ENCODE results near the gene NPAS2.

DNA sequence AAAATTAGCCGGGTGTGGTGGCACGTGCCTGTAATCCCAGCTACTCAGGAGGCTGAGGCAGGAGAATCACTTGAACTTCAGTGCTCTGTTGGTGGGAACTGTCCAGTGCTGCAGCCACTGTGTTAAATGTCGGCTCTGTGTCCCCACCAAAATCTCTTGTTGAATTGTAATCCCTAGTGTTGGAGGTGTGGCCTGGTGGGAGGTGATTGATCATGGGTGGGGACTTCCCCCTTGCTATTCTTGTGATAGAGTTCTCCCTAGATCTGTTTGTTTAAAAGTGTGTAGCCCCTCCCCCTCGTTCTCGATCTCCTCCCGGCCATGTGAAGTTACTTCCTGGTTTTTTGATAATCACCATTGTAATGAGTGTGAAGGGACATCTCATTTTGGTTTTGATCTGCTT lies 172.3 kb downstream of the NPAS2 start:
- TF ChIP-seq SMC3 (IDR thresholded peaks at IDR 0.05; ENCODE audit: low read depth, low read length) (no peak), TAF1 (IDR thresholded peaks at IDR 0.05; ENCODE audit: borderline replicate concordance, low read depth, low read length) (no peak), EP300 (IDR thresholded peaks at IDR 0.05; ENCODE audit: borderline replicate concordance in 1 of 2, low read depth in 1 of 2, low read length in 1 of 2) (no peak), ELF1 (IDR thresholded peaks at IDR 0.05) (no peak), POLR2AphosphoS5 (IDR thresholded peaks at IDR 0.05; ENCODE audit: low read depth, low read length) (no peak), FOXM1 (IDR thresholded peaks at IDR 0.05; ENCODE audit: low read depth) (no peak), FOSL2 (IDR thresholded peaks at IDR 0.05; ENCODE audit: borderline replicate concordance, low read depth) (no peak), NFIC (IDR thresholded peaks at IDR 0.05; ENCODE audit: borderline replicate concordance) (no peak), TEAD4 (IDR thresholded peaks at IDR 0.05; ENCODE audit: borderline replicate concordance, insufficient read depth) (no peak), MXI1 (IDR thresholded peaks at IDR 0.05; ENCODE audit: low read depth, low read length) (no peak)
- TF ChIP-seq, protein P1, sequence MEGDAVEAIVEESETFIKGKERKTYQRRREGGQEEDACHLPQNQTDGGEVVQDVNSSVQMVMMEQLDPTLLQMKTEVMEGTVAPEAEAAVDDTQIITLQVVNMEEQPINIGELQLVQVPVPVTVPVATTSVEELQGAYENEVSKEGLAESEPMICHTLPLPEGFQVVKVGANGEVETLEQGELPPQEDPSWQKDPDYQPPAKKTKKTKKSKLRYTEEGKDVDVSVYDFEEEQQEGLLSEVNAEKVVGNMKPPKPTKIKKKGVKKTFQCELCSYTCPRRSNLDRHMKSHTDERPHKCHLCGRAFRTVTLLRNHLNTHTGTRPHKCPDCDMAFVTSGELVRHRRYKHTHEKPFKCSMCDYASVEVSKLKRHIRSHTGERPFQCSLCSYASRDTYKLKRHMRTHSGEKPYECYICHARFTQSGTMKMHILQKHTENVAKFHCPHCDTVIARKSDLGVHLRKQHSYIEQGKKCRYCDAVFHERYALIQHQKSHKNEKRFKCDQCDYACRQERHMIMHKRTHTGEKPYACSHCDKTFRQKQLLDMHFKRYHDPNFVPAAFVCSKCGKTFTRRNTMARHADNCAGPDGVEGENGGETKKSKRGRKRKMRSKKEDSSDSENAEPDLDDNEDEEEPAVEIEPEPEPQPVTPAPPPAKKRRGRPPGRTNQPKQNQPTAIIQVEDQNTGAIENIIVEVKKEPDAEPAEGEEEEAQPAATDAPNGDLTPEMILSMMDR (IDR thresholded peaks at IDR 0.05) = no peak
- TF ChIP-seq, protein P2, sequence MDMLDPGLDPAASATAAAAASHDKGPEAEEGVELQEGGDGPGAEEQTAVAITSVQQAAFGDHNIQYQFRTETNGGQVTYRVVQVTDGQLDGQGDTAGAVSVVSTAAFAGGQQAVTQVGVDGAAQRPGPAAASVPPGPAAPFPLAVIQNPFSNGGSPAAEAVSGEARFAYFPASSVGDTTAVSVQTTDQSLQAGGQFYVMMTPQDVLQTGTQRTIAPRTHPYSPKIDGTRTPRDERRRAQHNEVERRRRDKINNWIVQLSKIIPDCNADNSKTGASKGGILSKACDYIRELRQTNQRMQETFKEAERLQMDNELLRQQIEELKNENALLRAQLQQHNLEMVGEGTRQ (IDR thresholded peaks at IDR 0.05; ENCODE audit: borderline replicate concordance, low read depth, low read length) = no peak
- TF ChIP-seq, protein P3, sequence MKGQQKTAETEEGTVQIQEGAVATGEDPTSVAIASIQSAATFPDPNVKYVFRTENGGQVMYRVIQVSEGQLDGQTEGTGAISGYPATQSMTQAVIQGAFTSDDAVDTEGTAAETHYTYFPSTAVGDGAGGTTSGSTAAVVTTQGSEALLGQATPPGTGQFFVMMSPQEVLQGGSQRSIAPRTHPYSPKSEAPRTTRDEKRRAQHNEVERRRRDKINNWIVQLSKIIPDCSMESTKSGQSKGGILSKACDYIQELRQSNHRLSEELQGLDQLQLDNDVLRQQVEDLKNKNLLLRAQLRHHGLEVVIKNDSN (IDR thresholded peaks at IDR 0.05; ENCODE audit: borderline replicate concordance, low read depth) = no peak
- TF ChIP-seq, protein P4, sequence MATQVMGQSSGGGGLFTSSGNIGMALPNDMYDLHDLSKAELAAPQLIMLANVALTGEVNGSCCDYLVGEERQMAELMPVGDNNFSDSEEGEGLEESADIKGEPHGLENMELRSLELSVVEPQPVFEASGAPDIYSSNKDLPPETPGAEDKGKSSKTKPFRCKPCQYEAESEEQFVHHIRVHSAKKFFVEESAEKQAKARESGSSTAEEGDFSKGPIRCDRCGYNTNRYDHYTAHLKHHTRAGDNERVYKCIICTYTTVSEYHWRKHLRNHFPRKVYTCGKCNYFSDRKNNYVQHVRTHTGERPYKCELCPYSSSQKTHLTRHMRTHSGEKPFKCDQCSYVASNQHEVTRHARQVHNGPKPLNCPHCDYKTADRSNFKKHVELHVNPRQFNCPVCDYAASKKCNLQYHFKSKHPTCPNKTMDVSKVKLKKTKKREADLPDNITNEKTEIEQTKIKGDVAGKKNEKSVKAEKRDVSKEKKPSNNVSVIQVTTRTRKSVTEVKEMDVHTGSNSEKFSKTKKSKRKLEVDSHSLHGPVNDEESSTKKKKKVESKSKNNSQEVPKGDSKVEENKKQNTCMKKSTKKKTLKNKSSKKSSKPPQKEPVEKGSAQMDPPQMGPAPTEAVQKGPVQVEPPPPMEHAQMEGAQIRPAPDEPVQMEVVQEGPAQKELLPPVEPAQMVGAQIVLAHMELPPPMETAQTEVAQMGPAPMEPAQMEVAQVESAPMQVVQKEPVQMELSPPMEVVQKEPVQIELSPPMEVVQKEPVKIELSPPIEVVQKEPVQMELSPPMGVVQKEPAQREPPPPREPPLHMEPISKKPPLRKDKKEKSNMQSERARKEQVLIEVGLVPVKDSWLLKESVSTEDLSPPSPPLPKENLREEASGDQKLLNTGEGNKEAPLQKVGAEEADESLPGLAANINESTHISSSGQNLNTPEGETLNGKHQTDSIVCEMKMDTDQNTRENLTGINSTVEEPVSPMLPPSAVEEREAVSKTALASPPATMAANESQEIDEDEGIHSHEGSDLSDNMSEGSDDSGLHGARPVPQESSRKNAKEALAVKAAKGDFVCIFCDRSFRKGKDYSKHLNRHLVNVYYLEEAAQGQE (IDR thresholded peaks at IDR 0.05; ENCODE audit: low read depth, low read length) = 0 out of 2 replicates have a peak, but pooled peaks have one; percentile 25

Data from SK-N-SH (cell line).